HG03159 (cell line): ENCODE results near the gene CTNNBL1.
"Not testable (repeated sequence)": the region's sequence is repeated elsewhere in the genome, so short reads cannot be mapped to it uniquely, and the experiment has no call there.

Source experiments
- ATAC-seq: cut with Tn5 transposase; IDR thresholded peaks from one replicate; pipeline ENCODE4 v1.9.1; 2021; ENCODE audit warnings: mild to moderate bottlenecking, moderate library complexity; ENCODE audit not compliant: unreplicated experiment

The CTNNBL1 gene

DNA sequence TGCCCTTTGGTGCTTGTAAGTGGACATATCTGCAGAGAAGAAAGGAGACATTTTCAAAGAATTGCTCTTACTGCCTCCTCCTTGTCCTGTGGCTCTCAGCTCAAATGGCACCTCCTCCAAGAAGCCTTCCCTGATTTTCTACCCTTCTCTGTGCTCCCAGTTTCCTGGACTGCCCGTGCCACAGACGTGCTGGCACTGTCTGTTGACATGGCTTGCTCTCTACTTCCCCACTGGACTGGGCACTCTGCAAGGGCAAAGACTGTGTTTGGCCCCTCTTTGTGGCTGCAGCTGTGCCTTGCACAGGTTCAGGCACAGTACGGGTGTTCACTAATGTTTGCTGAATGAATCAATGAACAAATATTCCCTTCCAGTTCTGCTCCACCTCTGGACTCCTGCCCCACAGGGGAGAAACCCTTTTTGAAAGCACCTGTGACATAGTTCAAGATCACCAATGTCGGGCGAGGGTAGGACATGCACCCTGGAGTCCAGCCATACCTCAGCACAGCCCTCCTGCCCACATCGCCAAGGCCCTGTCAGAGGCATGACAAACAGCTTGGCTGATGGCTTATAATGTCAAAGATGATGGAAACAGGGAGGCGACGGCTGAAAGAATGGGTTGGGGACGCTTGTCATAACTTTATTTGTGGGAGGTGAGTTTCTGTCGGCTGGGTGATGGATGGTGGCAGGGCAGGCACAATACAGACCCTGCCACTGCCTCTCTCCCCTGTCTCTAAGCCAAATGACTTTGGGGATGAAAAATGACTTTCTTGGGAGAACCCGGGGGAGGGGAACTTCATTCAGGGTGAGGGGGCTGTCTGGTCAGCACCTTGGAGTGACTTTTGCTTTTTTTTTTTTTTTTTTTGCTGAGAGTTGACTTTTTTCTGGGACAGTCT is 15.6 kb upstream of the CTNNBL1 start:
- no peak for ATAC-seq

DNA sequence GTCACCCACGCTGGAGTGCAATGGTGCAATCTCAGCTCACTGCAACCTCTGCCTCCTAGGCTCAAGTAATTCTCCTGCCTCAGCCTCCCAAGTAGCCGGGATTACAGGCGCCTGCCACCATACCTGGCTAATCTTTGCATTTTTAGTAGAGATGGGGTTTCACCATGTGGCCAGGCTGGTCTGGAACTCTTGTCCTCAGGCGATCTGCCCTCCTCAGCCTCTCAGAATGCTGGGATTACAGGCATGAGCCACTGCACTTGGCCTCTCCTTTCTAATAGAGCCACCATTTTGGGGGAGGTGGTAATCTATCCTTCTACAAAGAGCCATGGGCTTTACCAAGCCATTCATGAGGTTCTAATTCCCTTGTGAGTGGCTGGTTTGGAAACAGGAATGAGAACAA is 14.1 kb upstream of the CTNNBL1 start:
- not testable (repeated sequence) for ATAC-seq

DNA sequence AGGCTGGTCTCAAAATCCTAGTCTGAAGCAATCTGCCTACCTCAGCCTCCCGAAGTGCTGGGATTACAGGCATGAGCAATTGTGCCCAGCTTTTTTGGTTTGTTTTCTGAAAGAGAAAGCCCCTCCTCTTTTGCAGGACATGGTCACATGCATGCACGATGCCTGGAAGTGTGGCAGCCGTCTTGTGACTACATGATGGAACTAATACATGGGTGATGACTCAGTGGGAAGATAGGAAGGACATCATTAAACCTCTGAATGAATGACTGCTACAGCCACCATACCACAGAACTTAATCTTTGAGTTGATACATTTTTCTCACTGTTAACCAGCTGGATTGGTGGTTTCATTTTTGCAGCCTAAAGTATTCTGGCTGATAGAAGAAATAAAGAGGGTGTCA is 13.4 kb upstream of the CTNNBL1 start:
- no peak for ATAC-seq

DNA sequence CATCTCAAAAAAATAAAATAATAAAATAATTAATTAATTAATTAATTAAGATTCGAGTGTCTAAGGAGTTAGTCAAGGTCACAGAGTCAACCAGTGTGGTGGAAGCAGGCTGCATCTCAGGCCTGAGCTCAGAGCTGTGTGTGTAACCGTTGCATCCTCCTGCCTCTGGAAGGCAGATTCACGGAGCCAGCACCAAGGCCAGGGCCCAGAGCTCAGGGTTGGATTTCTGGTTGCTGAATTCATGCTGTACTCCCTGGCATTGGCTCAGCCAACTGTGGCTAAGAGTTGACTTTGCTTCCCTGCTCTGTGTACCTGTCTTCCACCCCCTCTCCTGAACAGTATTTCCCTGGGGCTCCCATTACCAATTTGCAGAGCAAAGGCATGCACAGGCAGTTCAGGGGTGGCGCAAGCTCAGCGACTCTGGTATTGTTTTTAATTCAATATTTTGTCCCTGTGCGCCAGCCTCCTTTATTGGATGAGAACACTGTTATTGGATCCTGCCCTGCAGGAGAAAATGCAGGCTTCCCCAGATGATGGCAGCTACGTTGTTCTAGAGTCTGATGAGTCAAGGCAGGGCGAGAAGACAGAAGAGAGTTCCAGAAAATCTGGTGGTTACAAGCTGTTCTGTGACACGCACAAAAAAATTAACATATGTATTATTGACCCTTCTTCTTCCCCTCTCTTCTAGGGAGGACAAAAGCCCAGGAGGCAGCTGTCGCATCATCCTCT is 12.3 kb upstream of the CTNNBL1 start:
- no peak for ATAC-seq

DNA sequence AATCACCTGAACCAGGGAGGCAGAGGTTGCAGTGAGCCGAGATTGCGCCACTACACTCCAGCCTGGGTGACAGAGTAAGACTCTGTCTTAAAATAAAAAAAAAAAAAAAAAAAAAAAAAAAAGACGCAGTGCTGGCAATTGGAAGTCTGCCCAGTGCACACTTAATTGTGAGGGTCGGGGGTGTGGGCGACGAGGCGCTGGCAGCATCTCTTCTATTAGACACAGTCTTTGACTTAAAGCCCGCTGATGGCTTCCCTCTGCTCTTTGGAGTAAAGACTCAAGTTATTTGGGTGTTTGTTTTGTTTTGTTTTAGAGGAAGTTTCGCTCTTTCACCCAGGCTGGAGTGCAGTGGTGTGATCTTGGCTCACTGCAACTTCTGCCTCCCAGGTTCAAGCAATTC is 10.7 kb upstream of the CTNNBL1 start:
- ATAC-seq: not testable (repeated sequence)

DNA sequence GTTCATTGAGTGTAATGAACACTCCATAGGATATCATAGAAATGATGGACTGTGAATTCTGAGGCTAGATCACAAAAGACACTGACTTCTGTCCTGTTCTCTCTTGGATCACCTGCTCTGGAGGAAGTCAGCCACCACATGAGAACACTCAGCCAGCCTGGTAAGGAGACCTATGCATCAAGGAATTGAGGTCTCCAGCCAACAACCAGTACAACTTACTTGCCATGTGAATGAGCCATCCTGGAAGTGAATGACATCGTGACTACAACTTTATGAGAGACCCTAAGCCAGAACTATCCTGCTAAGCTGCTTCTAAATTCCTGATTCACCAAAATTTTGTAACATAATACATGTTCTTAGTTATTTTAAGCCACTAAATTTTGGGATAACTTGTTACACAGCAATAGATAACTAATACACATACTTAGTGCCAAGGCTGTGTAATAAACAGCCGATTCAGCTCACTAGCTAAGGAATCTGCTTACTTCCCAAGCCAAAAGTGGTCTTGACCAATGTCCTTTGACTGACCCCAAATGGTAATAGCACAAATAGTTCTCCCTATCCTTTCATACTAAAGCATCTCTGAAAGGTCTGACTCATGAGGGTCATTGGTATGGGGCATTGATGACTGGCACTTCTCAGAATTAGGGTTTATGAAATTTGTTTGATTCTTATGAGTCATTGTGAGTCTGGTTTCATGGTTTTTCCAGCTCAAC is 6.9 kb upstream of the CTNNBL1 start:
- no peak for ATAC-seq

DNA sequence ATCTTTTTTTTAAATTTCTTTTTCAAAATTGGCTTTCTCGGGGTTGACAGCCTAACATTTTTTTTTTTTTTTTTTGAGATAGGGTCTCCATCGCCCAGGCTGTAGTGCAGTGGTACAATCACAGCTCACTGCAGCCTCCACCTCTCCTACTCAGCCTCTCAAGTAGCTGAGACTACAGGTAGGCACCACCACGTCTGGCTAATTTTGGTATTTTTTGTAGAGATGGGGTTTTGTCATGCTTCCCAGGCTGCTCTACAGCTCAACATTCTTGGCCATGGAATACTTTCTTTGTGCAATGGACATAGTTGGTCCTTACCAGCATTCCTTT is 6.4 kb upstream of the CTNNBL1 start:
- no peak for ATAC-seq

DNA sequence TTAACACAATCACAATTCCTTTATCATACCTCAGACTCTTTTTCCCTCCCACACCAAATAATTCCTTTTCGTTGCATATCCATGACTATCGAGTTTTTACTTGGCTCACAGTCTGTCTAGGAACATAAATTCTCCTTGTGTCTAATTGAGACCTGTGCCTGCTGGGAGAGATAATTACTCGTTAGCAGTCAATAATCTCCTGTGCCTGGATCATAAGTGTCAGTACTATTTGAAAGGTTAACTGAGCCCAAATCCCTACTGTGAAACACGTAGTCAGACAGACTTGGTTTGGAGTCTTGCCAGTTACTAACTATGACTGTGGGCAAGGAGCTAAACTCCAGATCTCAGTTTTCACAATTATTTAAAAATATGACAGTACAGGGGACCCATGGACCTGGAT is 5.7 kb upstream of the CTNNBL1 start:
- no peak for ATAC-seq

DNA sequence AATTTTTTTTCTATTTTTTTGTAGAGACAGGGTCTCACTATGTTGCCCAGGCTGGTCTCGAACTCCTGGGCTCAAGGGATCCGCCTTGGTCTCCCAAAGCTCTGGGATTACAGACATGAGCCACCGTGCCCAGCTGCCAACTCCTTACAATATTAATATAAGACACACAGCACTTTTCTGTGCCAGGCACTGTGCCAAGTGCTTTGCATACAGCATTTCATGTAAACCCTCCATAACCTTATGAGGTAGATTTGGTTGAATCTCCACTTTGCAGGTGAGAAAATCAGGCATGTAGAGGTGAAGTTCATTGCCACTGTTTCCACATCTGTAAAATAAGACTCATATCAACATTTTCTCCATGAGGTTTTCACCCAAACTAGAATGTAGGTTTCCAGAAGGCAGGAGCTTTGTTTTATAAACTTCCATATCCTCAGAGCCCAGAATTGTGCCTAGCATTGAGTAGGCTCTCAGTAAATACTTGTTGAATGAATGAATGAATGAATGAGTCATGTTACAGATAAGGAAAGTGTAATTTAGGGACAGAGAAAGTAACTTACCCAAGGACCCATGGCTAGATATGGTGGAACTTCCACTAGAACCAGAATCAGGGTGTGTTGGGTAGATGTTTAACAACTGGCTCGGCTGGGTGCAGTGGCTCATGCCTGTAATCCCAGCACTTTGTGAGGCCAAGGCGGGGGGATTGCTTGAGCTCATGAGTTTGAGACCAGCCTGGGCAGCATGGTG is 3.0 kb upstream of the CTNNBL1 start:
- ATAC-seq: no peak

DNA sequence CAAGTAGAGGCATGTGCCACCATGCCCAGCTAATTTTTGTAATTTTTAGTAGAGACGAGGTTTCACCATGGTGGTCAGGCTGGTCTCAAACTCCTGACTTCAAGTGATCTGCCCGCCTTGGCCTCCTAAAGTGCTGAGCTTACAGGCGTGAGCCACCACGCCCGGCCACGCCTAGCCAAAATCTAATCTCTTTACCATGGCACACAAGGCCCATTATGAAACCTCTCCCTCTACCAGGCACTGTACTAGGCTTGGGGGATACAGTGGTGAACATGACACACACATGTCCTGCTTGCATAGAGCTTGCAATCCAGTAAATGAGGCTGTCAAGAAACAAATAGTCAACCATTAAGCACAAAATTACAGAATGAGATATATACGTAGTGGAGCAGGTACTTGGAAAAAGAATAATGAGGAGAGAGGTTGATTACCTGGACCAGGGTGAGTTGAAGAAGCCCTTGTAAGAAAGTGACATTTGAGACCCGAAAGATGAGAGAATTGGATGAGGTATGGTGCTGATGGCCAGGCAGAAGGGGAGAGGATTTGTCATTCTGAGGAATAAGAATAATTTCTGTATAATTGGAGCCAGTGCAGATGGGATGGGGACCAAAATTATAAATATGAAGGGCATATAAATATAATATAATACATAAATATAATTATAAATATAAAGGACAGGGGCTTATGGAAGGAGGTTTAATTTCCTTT is 1.2 kb upstream of the CTNNBL1 start:
- ATAC-seq: no peak

DNA sequence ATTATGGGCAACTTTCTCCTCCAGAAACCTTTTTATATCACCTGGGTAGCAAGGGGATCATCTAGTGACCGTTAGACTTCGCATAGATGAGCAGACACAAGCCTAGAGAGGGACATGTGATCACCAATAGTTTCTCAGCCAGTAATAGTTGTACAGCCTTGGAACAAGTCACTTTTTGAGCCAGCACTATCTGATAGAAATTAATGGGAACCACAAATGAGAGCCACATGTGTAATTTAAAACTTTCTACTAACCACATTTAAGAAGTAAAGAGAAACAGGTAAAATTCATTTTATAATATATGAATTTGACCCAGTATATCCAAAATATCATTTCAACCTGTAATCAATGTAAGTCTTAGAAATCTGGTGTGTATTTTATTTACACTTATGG is 592 bp upstream of the CTNNBL1 start:
- no peak for ATAC-seq

DNA sequence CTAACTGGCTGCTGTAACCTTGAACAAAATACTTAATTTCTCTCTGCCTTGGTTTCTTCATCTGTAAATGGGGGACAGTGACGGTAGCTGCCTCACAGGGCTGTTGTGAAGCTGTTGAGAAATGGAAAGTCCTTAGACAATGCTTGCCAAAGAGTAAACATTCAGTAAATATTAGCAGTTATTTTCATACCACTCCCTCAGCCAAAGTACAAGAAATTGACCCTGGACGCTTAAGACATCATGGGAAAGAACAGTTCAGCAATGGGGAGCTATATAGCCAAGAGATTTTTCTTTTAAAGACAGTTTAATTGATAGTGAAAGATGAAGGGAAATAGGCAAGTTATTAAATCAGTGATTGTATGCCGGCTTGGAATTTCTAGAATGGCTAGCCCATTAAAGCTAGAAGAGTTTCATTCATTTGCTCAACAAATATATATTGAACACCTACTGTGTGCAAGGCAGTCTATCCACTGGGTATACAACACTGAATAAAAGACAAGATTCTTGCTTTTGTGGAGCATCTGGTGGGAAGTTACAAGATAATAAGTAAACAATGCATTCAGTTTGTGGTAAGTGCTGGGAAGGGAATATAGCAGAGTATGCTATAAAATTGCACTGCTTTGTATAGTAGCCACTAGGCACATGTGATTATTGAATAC is 2.0 kb downstream of the CTNNBL1 start:
- no peak for ATAC-seq

DNA sequence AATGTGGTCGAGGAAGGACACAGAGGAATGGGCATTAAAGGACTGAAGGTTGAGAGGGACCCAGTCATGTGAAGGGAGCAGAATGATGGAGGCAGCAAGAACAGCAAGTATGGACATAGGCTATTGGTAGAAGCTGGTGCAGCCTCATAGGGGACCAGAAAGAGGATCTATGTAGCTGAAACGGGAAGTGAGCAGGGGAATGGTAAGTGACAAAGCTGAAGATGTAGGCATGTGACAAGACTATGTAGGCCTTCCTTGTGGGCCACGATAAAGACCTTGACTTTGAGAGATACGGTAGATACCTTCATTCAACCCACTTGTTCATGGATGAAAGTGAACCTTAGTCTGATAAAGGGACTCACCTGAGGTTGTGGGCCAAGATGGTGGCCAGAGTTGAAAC is 3.5 kb downstream of the CTNNBL1 start:
- no peak for ATAC-seq

DNA sequence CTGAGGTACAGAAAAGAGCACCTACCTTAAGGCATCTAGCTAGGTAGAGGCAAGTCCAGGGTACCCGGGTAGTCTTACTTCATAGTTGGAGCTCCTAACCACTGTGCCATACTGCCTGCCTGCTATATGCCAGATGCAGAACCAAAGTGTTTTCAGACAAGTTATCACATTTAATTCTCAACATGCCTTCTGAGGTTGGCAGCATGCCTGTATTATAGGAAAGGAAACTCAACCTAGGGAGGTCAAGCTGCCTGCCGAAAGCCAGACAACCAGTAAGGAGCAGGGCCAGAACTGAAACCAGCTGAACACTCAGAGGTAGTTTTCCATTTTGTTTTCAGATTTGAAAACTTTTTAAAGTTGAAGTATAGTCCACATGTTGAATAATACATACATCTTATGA is 5.4 kb downstream of the CTNNBL1 start:
- ATAC-seq: no peak

DNA sequence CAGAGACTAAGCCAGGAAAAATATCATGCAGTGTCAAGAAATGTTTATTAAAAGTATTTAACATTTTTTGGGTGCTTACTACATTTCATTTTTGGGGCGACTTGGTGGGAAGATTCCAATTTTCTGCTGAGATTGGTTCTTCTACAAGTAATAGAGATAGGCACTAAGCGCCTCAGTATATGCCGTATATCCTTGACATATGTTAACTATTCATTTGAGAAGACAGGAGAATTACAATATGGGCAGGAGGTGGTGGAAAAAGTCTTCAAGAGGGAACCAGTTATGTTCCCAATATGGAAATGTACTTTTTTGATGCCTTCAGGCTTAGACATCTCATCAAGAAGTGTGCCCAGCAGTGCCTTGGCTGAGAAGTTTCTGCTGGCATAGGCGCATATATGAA is 6.5 kb downstream of the CTNNBL1 start:
- no peak for ATAC-seq

DNA sequence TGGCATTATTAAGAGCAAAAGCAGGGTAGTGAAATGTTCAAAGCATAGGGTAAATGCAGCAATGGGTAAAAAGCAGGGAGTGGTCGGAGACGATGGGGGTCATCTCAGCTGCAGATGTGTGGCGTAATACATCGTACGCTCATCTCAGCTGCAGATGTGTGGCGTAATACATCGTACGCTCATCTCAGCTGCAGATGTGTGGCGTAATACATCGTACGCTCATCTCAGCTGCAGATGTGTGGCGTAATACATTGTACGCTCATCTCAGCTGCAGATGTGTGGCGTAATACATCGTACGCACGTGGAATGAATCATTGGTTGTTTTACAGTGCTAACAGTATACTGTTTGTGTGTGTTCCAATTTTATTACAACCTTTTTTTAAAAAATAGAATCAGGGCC is 7.8 kb downstream of the CTNNBL1 start:
- ATAC-seq: not testable (repeated sequence)

DNA sequence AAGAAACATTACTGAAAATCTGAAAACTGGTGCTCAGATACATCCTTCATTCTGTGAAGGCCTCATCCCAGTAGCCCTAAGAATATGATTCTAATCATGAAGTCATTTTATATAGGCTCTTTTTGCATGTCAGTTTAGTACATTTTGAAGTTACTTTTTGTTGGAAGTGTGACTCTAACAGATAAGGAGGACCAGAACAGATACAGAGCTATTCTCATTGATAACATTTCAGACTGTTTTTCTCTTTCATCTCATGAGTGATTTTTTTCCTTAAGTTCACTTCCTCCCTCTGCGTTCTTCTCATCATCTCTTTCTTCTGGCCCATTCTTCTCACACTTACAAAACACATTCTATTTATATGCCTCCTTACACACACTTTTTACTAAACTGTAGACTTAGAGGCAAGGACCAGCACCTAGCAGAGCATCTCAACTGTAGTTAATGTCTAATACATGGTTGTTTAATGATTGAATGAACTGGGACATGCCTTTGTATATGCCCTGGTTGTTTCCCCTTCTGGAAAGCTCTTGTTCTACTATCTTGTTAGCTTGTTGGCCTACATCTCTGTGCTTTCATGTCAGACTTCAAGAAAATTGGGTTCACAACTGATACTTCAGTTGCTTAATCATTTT is 8.7 kb downstream of the CTNNBL1 start:
- no peak for ATAC-seq

DNA sequence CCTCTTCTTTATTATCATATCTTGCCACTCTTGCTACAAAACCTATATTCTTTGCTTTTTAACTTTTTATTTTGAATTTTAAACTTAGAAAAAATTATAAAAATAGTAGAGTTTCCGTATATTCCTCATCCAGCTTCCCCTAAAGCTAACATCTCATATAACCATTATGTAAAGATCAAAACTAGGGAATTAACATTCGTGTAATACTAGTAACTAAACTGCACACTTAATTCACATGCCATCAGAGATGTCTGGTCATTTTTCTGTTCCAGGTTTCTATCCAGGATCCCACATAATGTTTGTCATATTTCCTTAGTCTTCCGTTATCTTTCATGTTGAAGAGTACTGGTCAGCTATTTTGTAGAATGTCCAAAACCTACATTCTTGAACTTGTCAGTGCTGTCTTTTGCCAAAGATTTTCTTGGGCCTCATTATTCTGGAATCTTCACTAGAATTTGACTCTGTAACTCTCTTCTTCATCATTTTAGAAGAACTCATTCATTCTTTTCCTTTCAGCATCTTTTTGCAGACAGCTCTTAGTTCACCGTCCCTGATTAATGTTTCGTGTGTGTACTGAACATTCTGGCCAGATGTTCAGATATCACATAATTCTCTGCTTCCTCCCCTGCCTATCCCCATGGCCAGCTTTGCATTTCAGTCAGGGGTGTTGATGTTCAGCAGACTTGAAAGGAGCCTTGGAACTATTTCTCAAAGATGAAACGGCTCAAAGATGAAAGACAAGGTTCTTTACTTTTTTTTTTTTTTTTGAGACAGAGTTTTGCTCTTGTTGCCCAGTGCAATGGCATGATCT is 9.4 kb downstream of the CTNNBL1 start:
- ATAC-seq: no peak

DNA sequence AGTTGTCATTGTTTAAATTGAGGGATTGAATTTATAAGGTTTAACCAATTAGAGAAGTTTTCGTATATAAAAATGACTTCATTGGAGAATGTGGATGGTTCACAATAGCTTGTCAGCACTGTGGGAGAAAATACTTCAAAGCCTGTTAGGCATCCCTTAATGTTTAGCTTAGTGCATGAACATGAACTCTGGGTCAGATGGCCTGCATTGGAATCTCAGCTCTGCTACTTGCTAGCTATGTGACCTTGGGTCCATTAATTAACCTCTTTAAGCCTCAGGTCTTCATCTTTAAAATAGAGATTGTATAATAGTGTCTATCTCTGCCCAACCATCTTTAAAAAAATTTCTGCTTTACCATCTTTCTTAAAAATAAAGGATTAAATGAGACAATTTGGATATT is 11.1 kb downstream of the CTNNBL1 start:
- ATAC-seq: no peak
